HG03039 (cell line): ENCODE results near the gene SH3D21.

Experiments
- ATAC-seq: cut with Tn5 transposase; IDR thresholded peaks from one replicate; pipeline ENCODE4 v1.9.1; 2021; ENCODE audit warnings: mild to moderate bottlenecking, moderate library complexity; ENCODE audit not compliant: unreplicated experiment

SH3D21 gene

DNA sequence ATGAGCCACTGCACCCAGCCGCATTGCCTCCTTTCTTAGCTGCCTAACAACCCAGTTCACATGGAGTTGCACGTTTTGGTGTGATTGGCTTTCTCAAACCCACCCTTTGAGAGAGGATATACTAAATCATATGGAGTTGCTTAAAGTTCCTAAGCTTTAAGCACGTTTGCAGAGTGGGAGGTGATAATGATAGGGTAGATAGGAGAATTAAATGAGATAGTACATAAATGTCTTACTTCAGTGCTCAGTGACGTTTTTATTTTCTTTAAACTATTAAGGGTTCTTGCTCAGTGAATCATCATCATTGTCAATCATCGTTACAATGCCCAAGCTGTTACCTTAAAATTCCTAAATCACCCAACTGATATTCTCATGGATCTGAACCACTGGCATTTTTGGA, 2.9 kb upstream of the SH3D21 start:
- no peak for ATAC-seq

DNA sequence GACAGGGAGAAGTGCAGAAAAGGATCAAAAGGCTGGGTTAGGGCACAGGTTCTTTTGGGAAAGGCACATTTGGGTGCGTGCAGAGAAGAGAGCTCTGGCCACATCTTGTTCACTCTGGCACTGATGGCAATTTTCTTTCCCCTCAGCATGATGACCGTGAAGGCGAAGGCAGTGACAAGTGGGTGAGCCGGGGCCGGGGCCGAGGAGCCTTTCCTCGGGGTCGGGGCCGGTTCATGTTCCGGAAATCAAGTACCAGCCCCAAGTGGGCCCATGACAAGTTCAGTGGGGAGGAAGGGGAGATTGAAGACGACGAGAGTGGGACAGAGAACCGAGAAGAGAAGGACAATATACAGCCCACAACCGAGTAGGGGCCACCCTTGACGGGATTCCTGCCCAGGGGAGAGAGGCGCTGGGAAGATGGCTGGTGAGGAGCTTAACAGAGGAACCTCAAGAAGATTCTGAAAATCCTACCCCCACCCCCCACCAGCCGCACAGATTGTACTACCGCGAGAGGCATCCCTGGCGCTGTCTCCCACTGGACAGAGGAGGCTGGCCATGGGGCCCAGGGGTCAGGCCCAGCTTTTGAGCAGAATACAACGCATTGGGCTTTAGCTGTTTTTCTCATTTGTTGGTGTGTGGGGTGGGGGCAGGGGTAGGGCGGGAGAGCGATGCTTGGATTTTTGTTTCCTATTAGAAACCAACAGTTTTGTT, 2.4 kb upstream of the SH3D21 start:
- no peak for ATAC-seq

GRCh38 chr1:36304521-36304920, 1.6 kb upstream of the SH3D21 start:
- no peak for ATAC-seq

- no peak for ATAC-seq
Measured at GRCh38 chr1:36304970-36305914, 926 bp upstream of the SH3D21 start.

DNA sequence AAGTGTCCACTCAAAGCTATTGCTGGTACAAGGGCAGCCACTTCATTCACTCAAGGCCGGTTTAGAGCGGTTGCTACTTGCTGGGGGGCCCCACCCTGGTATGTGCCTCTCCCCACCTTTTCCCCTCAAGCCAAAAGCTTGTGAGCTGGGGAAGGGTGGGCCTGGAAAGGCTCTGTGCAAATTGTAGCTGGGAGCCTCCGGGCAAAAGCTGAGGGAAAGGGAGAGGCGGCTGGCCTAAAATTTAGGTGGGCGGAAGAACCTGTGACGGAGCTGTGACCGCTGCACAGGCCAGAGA, 306 bp upstream of the SH3D21 start:
- no peak for ATAC-seq

- peak; percentile 93 for ATAC-seq
Measured at GRCh38 chr1:36306902-36307456, 811 bp downstream of the SH3D21 start.

GRCh38 chr1:36307601-36308330, 1.6 kb downstream of the SH3D21 start:
- ATAC-seq = no peak

GRCh38 chr1:36309397-36309796, 3.2 kb downstream of the SH3D21 start:
- no peak for ATAC-seq

DNA sequence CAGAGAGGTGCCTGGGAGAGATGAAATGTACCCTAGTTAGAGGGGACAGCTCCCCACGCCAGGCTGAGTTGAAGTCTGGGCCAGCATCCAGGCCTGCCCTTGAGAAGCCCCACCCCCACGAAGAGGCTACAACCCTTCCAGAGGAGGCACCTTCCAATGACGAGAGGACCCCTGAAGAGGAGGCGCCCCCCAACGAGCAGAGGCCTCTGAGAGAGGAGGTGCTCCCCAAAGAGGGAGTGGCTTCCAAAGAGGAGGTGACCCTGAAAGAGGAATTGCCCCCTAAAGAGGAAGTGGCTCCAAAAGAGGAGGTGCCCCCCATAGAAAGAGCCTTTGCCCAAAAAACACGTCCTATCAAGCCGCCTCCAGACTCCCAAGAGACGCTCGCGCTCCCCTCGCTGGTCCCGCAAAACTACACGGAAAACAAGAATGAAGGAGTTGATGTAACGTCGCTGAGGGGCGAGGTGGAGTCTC, 14.2 kb downstream of the SH3D21 start:
- ATAC-seq = no peak

- ATAC-seq = no peak
Measured at GRCh38 chr1:36320767-36321118, 14.6 kb downstream of the SH3D21 start.

DNA sequence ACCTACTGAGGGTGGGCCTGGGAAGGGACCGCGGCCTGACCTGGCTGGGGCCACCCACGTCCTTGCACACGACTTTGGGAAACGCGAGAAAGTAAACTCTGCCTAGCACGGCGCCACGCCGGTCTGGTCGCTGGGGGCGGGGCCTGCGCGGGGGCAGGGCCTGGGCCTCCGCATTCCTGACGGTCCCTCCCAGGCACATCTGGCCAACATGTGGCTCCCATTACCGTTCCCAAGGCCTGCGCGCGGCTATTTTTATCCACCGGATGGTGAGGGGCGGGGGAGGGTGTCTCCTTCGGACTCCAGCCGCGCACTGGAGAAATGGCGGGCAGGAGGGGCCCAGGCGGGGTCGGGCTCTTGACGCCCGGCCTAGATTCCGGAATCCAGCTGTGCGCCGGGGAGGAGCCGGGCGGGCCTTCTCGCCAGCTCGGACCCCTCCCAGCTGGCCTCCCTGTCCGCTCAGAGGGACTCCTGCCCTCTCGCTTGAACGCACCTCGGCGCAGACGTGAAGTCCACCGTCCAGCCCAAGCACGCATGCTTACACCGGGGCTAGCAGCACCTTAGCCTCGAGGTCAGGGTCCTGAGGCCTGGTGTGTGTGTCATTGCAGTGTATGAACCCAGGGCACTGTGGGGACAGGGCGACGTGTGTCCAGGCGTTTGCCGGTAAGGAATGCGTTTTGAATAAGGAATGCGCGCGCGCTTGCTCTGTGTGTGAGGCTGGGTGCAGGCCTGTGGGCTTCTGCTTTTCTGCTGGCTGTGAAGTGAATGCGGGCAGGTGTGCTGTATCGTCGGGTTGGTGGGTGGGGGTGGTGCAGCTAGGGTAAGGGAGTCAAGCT, 15.2 kb downstream of the SH3D21 start:
- ATAC-seq = no peak

DNA sequence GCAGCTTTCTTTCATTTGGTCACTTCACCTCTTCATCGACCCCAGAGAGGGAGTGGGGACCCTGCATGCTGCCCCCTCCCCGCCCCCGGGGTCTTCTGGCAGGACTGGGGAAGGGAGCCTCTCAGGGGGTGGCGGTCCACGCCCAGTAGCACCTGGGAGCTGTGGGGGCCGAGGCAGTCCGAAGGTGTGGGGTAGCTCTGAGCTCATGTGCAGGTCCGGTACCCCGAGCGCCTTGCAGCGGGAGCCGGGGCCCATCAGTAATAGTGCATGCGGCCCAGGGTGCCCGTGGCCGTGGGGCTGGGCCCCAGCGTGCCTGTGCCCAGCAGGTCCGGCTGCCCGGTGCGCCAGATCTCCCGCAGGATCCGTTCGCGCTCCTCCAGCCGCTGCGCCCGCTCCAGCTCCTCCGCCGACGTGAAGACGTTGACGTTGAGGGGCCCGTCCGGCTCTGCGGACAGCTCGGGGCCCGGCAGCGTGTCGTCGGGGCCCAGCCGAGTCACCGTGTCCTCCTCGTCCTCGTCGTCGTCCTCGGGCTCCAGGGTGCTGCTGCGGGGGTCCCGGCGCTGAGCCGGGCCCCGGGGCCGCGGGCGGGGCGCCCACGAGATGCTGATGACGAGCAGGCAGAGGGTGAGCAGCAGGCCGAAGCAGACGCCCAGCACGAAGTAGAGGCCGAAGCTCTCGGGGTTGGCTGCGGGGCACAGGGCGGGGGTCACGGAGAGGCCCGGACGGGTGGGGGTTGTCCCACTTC, 16.0 kb downstream of the SH3D21 start:
- no peak for ATAC-seq

DNA sequence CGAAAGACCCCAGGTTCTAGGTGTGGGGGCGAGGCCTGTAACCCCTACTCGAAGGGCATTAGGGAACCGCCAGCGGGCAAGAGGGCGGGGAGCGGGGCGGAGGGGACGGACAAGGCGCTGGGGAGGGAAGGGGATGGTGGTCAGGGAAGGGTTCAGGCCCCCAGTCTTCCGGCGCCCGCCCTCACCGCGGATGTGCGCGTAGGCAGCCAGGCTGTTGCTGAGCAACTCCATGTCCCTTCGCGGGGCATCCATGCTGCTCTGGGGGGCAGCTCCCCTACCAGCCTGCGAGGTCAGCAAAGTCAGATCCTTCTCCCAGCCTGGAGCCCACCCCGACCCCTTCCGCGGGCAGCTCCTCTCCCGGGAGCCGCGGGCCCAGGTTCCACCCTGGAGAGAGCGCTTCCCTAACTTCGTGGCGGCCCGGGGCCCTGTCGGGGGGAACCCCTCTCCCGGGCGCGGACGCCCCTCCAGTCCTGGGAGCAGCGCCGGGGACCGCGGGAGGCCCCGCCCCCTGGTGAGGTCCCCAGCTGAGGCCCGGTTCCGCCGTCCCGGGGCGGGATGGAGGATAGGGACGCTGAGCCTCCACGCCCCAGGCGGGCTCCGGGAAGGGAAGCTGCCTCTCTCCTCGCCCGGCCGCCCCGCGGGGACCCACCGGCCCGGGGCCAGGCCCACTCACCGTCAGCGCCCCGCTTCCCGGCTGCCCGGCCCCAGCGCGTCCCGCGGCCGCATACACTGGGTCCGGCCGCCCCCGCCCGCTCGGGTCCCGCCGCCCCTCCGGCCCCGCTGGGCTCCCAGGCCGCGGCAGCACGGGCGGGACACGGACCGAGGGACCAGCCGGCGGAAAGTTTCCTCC, 16.8 kb downstream of the SH3D21 start:
- ATAC-seq = no peak

- no peak for ATAC-seq
Measured at GRCh38 chr1:36323636-36324352, 17.6 kb downstream of the SH3D21 start, which contains the start of gene EVA1B. EVA1B (minus strand) TSS chr1:36323645; CDS start chr1:36323037, 608 bp downstream.

GRCh38 chr1:36324353-36324703, 18.2 kb downstream of the SH3D21 start:
- ATAC-seq = no peak

- ATAC-seq = no peak
Measured at GRCh38 chr1:36326499-36326898, 20.3 kb downstream of the SH3D21 start.

DNA sequence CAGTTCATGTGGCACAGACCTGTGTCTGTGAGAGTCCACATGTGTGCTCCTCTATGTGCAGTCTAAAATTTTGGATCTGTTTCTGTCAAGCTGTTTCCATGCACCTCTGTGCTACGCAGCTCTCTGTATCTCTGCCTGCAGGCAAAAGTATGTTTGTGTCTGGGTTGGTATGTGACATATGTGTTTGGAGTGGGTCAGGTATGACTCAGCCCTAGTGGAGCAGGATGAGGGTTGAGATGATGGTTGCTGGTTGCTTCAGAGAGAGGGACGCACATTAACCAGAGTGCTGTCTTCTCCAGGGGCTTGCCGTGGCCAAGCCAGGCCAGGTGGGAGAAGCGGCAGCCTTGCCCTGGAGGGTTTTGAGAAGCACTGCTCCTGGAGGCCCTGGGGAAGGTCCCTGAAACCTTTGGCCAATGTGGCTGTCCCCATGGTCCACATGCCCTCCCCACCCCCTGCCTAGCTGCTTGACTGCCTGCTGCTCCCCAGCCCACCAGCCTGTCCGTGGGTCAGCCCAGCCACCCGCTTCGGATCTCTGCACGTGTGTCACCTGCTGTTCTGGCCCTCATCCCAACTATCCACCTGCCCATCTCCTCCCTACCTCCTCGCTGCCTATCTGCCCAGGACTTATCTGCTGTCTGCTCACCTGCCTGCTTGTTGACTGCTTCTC, 21.4 kb downstream of the SH3D21 start:
- ATAC-seq = no peak

- ATAC-seq = no peak
Measured at GRCh38 chr1:36328088-36328480, 21.9 kb downstream of the SH3D21 start.
